Osteocyte (in vitro differentiated cells): ENCODE measurements around the gene CRY1. TPM values are rescaled to one million over a fixed set of nuclear protein-coding genes. Genes with fewer than 3 reads are reported as not detected.

Source experiments
- DNase-seq: peaks from one replicate; pipeline ENCODE4 v3.0.0; 2021; ENCODE audit warnings: mixed read lengths; ENCODE audit not compliant: unreplicated experiment; ENCODE audit errors: extremely low spot score
- H3K27ac Mint-ChIP-seq: one replicate; pipeline ENCODE4 v1.8.0; 2021; ENCODE audit warnings: mild to moderate bottlenecking, mixed read lengths; ENCODE audit not compliant: unreplicated experiment
- H3K27me3 Mint-ChIP-seq: one replicate; pipeline ENCODE4 v1.8.0; 2021; ENCODE audit warnings: mixed read lengths; ENCODE audit not compliant: unreplicated experiment
- H3K36me3 Mint-ChIP-seq: one replicate; pipeline ENCODE4 v1.8.0; 2021; ENCODE audit warnings: mixed read lengths; ENCODE audit not compliant: unreplicated experiment
- H3K4me1 Mint-ChIP-seq: one replicate; pipeline ENCODE4 v1.8.0; 2021; ENCODE audit warnings: mixed read lengths; ENCODE audit not compliant: unreplicated experiment
- H3K4me3 Mint-ChIP-seq: one replicate; pipeline ENCODE4 v1.8.0; 2021; ENCODE audit warnings: mild to moderate bottlenecking, moderate library complexity, mixed read lengths; ENCODE audit not compliant: unreplicated experiment
- H3K9me3 Mint-ChIP-seq: one replicate; pipeline ENCODE4 v1.8.0; 2021; ENCODE audit warnings: mixed read lengths; ENCODE audit not compliant: unreplicated experiment
- total RNA-seq: library from RNA; stranded (reverse); gene quantifications from 2 replicates; pipeline ENCODE4 v1.2.1, GENCODE V29; 2021
- TF ChIP-seq, protein P1 (sequence below): fragments of 200-600 bp; sonication (generic); IDR thresholded peaks from 2 replicates; pipeline ENCODE4 v1.5.0; 2021; ENCODE audit warnings: antibody characterized with exemption, mild to moderate bottlenecking, moderate library complexity

The CRY1 gene
- total RNA-seq, 1 donor from 2014 or later: 25.7 TPM

DNA sequence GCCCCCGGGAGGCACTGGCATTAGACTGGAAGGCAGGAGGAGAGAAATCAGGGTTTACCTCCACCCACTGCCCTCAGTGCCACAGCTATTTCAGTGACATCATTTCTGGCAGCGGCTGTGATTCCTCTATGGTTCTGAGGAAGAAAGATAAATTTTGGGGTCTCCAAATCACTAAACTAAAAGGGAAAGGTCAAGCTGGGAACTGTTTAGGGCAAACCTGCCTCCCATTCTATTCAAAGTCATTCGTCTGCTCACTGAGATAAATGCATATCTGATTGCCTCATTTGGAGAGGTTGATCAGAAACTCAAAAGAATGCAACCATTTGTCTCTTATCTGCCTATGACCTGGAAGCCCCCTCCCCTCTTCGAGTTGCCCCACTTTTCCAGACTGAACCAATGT lies 14.0 kb upstream of the CRY1 start:
- DNase-seq: no peak
- H3K4me1 Mint-ChIP-seq: peaks cover 8% of the 10 kb centered on the region
- no peaks in the 10 kb centered on the region for H3K36me3 Mint-ChIP-seq
- no peak overlapping the region for H3K4me3 Mint-ChIP-seq
- H3K27me3 Mint-ChIP-seq: peaks cover 27% of the 10 kb centered on the region
- TF ChIP-seq, protein P1, sequence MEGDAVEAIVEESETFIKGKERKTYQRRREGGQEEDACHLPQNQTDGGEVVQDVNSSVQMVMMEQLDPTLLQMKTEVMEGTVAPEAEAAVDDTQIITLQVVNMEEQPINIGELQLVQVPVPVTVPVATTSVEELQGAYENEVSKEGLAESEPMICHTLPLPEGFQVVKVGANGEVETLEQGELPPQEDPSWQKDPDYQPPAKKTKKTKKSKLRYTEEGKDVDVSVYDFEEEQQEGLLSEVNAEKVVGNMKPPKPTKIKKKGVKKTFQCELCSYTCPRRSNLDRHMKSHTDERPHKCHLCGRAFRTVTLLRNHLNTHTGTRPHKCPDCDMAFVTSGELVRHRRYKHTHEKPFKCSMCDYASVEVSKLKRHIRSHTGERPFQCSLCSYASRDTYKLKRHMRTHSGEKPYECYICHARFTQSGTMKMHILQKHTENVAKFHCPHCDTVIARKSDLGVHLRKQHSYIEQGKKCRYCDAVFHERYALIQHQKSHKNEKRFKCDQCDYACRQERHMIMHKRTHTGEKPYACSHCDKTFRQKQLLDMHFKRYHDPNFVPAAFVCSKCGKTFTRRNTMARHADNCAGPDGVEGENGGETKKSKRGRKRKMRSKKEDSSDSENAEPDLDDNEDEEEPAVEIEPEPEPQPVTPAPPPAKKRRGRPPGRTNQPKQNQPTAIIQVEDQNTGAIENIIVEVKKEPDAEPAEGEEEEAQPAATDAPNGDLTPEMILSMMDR: no peak
- no peak overlapping the region for H3K27ac Mint-ChIP-seq
- no peaks in the 10 kb centered on the region for H3K9me3 Mint-ChIP-seq

DNA sequence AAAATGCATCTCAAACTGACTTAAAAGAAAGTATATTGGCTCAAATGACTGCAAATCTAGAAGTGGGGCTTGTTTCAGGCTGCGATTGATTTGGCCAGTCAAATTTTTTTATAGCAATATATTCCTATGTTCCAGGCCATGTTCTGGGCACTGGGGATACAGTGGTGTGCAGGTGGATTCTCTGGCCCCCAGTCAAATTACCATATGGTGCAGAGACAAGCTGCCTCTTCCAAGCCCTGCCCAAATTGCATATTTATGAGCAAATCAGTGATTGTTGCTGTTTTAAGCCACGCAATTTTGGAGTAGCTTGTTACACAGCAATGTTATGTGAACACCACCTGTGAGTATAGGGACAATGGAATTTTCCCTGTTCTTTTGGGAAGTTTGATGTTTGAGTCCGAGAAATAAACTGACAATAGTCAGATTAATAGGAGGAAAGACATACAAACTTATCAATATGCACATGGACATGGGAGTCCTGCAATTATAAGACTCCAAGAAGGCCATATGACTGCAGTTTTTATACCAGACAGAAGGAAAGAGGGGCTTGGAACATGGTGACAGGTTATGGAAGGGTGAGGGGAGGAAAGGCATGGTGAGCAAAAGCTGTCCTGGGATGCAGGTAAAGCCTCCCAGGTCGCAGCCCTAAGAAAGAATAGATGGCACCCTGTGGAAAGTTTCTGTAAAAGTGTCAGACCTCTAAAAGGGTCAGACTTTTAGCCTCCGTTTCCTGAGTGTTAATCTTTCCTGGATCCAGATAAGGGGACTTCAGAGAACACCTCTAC lies 13.1 kb upstream of the CRY1 start:
- H3K4me3 Mint-ChIP-seq: no peak overlapping the region
- peaks cover 24% of the 10 kb centered on the region for H3K27me3 Mint-ChIP-seq
- H3K9me3 Mint-ChIP-seq: no peaks in the 10 kb centered on the region
- no peak overlapping the region for H3K27ac Mint-ChIP-seq
- TF ChIP-seq, protein P1: no peak
- DNase-seq: no peak
- H3K4me1 Mint-ChIP-seq: peaks cover 8% of the 10 kb centered on the region
- H3K36me3 Mint-ChIP-seq: no peaks in the 10 kb centered on the region

DNA sequence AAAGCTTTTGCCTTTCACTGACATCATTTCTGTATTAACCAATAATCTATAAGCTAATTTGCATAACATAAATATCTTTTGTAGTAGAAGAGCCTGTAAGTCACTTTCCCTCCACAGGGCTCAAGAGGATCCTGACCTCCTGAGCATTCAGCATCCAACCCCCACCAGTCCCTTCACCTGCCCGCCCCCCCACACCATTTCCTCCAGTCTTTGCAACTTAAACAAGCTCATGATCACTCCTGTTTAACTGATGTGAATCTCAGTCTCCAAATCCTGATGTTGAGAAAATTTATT lies 12.0 kb upstream of the CRY1 start:
- H3K27ac Mint-ChIP-seq: no peak overlapping the region
- H3K9me3 Mint-ChIP-seq: no peaks in the 10 kb centered on the region
- TF ChIP-seq, protein P1: no peak
- peaks cover 8% of the 10 kb centered on the region for H3K4me1 Mint-ChIP-seq
- no peak overlapping the region for H3K4me3 Mint-ChIP-seq
- H3K36me3 Mint-ChIP-seq: no peaks in the 10 kb centered on the region
- peaks cover 22% of the 10 kb centered on the region for H3K27me3 Mint-ChIP-seq
- no peak for DNase-seq

DNA sequence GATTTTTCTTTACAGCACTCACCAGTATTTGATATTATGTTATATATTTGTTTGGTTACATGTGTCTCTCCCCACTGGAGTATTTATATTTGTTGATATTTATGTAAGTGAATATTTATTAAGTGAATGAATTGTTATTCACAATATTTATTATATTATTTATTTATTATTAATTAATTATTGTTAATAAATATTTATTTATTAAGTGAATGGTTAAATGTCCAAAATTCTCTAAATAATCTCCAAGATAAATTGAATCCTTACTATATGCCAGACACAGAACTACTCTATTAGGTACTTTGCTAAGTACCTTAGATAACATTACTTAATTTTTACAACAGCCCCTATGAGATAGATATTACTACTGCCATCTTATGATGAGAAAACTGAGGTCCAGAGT lies 10.2 kb upstream of the CRY1 start:
- H3K36me3 Mint-ChIP-seq: no peaks in the 10 kb centered on the region

GRCh38 chr12:107103097-107103496 lies 9.7 kb upstream of the CRY1 start:
- H3K36me3 Mint-ChIP-seq: no peaks in the 10 kb centered on the region
- peaks cover 16% of the 10 kb centered on the region for H3K27me3 Mint-ChIP-seq
- H3K4me1 Mint-ChIP-seq: peaks cover 8% of the 10 kb centered on the region
- H3K27ac Mint-ChIP-seq: no peak overlapping the region
- H3K4me3 Mint-ChIP-seq: no peak overlapping the region
- no peaks in the 10 kb centered on the region for H3K9me3 Mint-ChIP-seq
- TF ChIP-seq, protein P1: no peak
- DNase-seq: no peak

More for the DNA sequence above, 10.2 kb upstream of the CRY1 start:
- Mint-ChIP-seq H3K4me3 (no peak overlapping the region), H3K27ac (no peak overlapping the region), H3K9me3 (no peaks in the 10 kb centered on the region), H3K4me1 (peaks cover 8% of the 10 kb centered on the region), H3K27me3 (peaks cover 16% of the 10 kb centered on the region)
- TF ChIP-seq, protein P1: no peak
- no peak for DNase-seq
